ENCODE data around the gene SLC5A9. TPM values are rescaled to one million over a fixed set of nuclear protein-coding genes. Genes with fewer than 3 reads are reported as not detected.
"Not testable (repeated sequence)": the region's sequence is repeated elsewhere in the genome, so short reads cannot be mapped to it uniquely, and the experiment has no call there.

SLC5A9 gene
- total and polyA plus RNA-seq, 3 donors from 2014 or later: 1.4 to 3.0 (median 2.3) TPM

GRCh38 chr1:48292706-48293105 is 70.2 kb downstream of the SLC5A9 start:
- H3K9me3 ChIP-seq: no peaks in the 10 kb centered on the region
- TF ChIP-seq POLR2A (IDR thresholded peaks at IDR 0.05) (no peak), CTCF (IDR thresholded peaks at IDR 0.05) (no peak)
- H3K36me3 ChIP-seq (ENCODE audit: low read depth, missing control alignments): no peaks in the 10 kb centered on the region
- WGBS, 2 donors: 75 to 83% methylated on average over 5 of the region's 5 CpGs
- H3K4me1 ChIP-seq: no peaks in the 10 kb centered on the region
- no peak overlapping the region for H3K4me3 ChIP-seq
- intact Hi-C loops (cut with DNase I; ENCODE audit: low total_unique reads): no loop called here
- H3K27ac ChIP-seq: no peak overlapping the region
- no peaks in the 10 kb centered on the region for H3K27me3 ChIP-seq
- DNase-seq: no peak

GRCh38 chr1:48294094-48294493 is 71.6 kb downstream of the SLC5A9 start:
- H3K9me3 ChIP-seq; H3K4me1 ChIP-seq; H3K36me3 ChIP-seq (ENCODE audit: low read depth, missing control alignments); H3K4me3 ChIP-seq; intact Hi-C loops (cut with DNase I; ENCODE audit: low total_unique reads); DNase-seq; H3K27ac ChIP-seq; H3K27me3 ChIP-seq: not testable (repeated sequence)
- 88 to 96% methylated on average over 6 of the region's 6 CpGs for WGBS, 2 donors

- Histone ChIP-seq H3K27me3 (no peaks in the 10 kb centered on the region), H3K4me1 (no peaks in the 10 kb centered on the region), H3K36me3 (ENCODE audit: low read depth, missing control alignments) (no peaks in the 10 kb centered on the region), H3K9me3 (no peaks in the 10 kb centered on the region), H3K27ac (no peak overlapping the region), H3K4me3 (no peak overlapping the region)
- TF ChIP-seq CTCF (IDR thresholded peaks at IDR 0.05) (no peak), POLR2A (IDR thresholded peaks at IDR 0.05) (no peak)
- WGBS, 2 donors: 71 to 90% methylated on average over 1 of the region's 1 CpG
- DNase-seq: no peak
- intact Hi-C loops (cut with DNase I; ENCODE audit: low total_unique reads): no loop called here
Measured at GRCh38 chr1:48294656-48295055, 72.1 kb downstream of the SLC5A9 start.

Other genes starting within 250 kb of the SLC5A9 start
- gene TRABD2B, start 225.3 kb upstream of the SLC5A9 start, total RNA-seq: 1 to 10 TPM; 2.0 to 2.7 TPM
- 1.9 TPM for gene TRABD2B, start 225.3 kb upstream of the SLC5A9 start, polyA plus RNA-seq (ENCODE audit: insufficient read depth, low read depth, low replicate concordance)
- gene SPATA6, start 249.5 kb downstream of the SLC5A9 start, total RNA-seq: 100 to 1,000 TPM in 1 of 2 donors, 10 to 100 TPM in 1; 44.5 to 138 TPM
- 268 TPM for gene SPATA6, start 249.5 kb downstream of the SLC5A9 start, polyA plus RNA-seq (ENCODE audit: insufficient read depth, low read depth, low replicate concordance)

Measured in testis (tissue), 3 donors.